Spleen (tissue), 7 donors: ENCODE data around the gene F2RL1.

ENCODE experiments used
- CTCF ChIP-seq, 11 experiments: fragments of 200-600 bp in 7 of 11; fragments of 450-650 bp in 4 of 11; sonication (generic) in 4 of 11; IDR thresholded peaks in 8 of 11; conservative IDR thresholded peaks in 3 of 11; 1 replicate in 7 of 11; 2 replicates in 4 of 11; pipeline versions ENCODE4 v1.4.0 to v1.8.0; 2016 to 2021; ENCODE audit warnings: antibody characterized with exemption in 11 of 11, inconsistent platforms in 4 of 11, mild to moderate bottlenecking in 1 of 11
- POLR2AphosphoS5 ChIP-seq, 3 donors: sonication (generic); formaldehyde crosslinking; IDR thresholded peaks; one replicate each; pipeline ENCODE4 v1.5.1; 2017; ENCODE audit warnings: antibody characterized with exemption in 3 of 3
- donor health status: DM: no; HTN: no; CAD: no; lungs with moderate emphysema.
- donor health status: DM: no; HTN: no; CAD: no.
- donor health status: DM: no; HTN: no; CAD: no.

GRCh38 chr5:76852772-76853171 is 33.9 kb downstream of the F2RL1 start:
- TF ChIP-seq CTCF (IDR thresholded peaks at IDR 0.05 in 8 of 11, conservative IDR thresholded peaks at IDR 0.05 in 3 of 11) (no peak), POLR2AphosphoS5 (IDR thresholded peaks at IDR 0.05) (no peak)
